Measurements from ENCODE around the gene XKR7. TPM values are rescaled to one million over a fixed set of nuclear protein-coding genes. Genes with fewer than 3 reads are reported as not detected.
A peak's percentile ranks its signal among the peaks of the same experiment; 100 is the strongest.

XKR7 gene
- not detected for polyA plus RNA-seq (2013, experiment 1 of 2)
- under 0.01 TPM for polyA plus RNA-seq (2013, experiment 2 of 2)

GRCh38 chr20:31967830-31968249 is at the start of gene XKR7:
Gene XKR7 (plus strand): TSS chr20:31968151. CDS start chr20:31968176, 25 bp downstream.
- 1% methylated on average over 27 of the region's 38 CpGs for WGBS
- Histone ChIP-seq H3K36me3 (ENCODE audit: control insufficient read depth in 1 of 2, insufficient read depth in 2 of 2, low read depth in 1 of 2, low read length in 2 of 2) (no peaks in the 10 kb centered on the region), H2BK15ac (ENCODE audit: low read depth, poor library complexity, severe bottlenecking) (no peak within 1 kb of the TSS), H2BK12ac (ENCODE audit: low read length in 2 of 2) (no peak within 1 kb of the TSS), H3K9me3 (ENCODE audit: control insufficient read depth, low read length) (no peaks in the 10 kb centered on the region), H3K27me3 (ENCODE audit: control insufficient read depth in 1 of 2, insufficient read depth in 1 of 2, low read length in 2 of 2) (peaks cover 84 to 89% of the 10 kb centered on the region in 2 experiments), H3K4ac (ENCODE audit: low read depth in 1 of 2, low read length in 2 of 2) (no peak within 1 kb of the TSS), H3K4me2 (ENCODE audit: low read length, poor library complexity, severe bottlenecking) (peak within 1 kb of the TSS; percentile 66), H3K14ac (ENCODE audit: low read length in 2 of 2) (no peak within 1 kb of the TSS), H3K4me1 (ENCODE audit: control insufficient read depth, insufficient read depth, low read depth, low read length) (peaks cover 14% of the 10 kb centered on the region), H3K18ac (ENCODE audit: low read depth in 1 of 2, low read length in 2 of 2) (no peak within 1 kb of the TSS), H4K8ac (ENCODE audit: low read length) (no peak within 1 kb of the TSS), H3K27ac (ENCODE audit: low read length, poor library complexity, severe bottlenecking) (no peak within 1 kb of the TSS), H3K79me1 (replicated peaks; ENCODE audit: low read length, poor library complexity, severe bottlenecking) (no peaks in the 10 kb centered on the region), H4K91ac (ENCODE audit: low read length) (no peak within 1 kb of the TSS), H2AFZ (ENCODE audit: low read depth, low read length) (no peak within 1 kb of the TSS), H2AK5ac (ENCODE audit: low read length, severe bottlenecking) (no peak within 1 kb of the TSS), H3K4me3 (ENCODE audit: insufficient read depth in 1 of 2, low read depth in 1 of 2, low read length in 2 of 2) (peak within 1 kb of the TSS in 1 of 2 experiments; percentile 44), H2BK120ac (ENCODE audit: low read depth, low read length) (no peak within 1 kb of the TSS), H3K23ac (ENCODE audit: low read length in 2 of 2) (no peak within 1 kb of the TSS), H2BK5ac (ENCODE audit: low read depth, low read length, poor library complexity, severe bottlenecking) (no peak within 1 kb of the TSS), H3K9ac (ENCODE audit: low read length) (no peak within 1 kb of the TSS)
- no peak for DNase-seq

- Histone ChIP-seq H3K23ac (ENCODE audit: low read length in 2 of 2) (no peak overlapping the region), H3K4me2 (ENCODE audit: low read length, poor library complexity, severe bottlenecking) (no peak overlapping the region), H3K18ac (ENCODE audit: low read depth in 1 of 2, low read length in 2 of 2) (no peak overlapping the region), H3K4me3 (ENCODE audit: insufficient read depth in 1 of 2, low read depth in 1 of 2, low read length in 2 of 2) (no peak overlapping the region), H3K4me1 (ENCODE audit: control insufficient read depth, insufficient read depth, low read depth, low read length) (peaks cover 2% of the 10 kb centered on the region), H2AFZ (ENCODE audit: low read depth, low read length) (no peak overlapping the region), H2BK5ac (ENCODE audit: low read depth, low read length, poor library complexity, severe bottlenecking) (no peak overlapping the region), H3K79me1 (replicated peaks; ENCODE audit: low read length, poor library complexity, severe bottlenecking) (no peaks in the 10 kb centered on the region), H3K27me3 (ENCODE audit: control insufficient read depth in 1 of 2, insufficient read depth in 1 of 2, low read length in 2 of 2) (peaks cover 57 to 82% of the 10 kb centered on the region in 2 experiments), H3K9me3 (ENCODE audit: control insufficient read depth, low read length) (no peaks in the 10 kb centered on the region), H3K4ac (ENCODE audit: low read depth in 1 of 2, low read length in 2 of 2) (no peak overlapping the region), H3K36me3 (ENCODE audit: control insufficient read depth in 1 of 2, insufficient read depth in 2 of 2, low read depth in 1 of 2, low read length in 2 of 2) (no peaks in the 10 kb centered on the region), H2BK15ac (ENCODE audit: low read depth, poor library complexity, severe bottlenecking) (no peak overlapping the region), H3K9ac (ENCODE audit: low read length) (no peak overlapping the region), H4K91ac (ENCODE audit: low read length) (no peak overlapping the region), H4K8ac (ENCODE audit: low read length) (no peak overlapping the region), H2BK120ac (ENCODE audit: low read depth, low read length) (no peak overlapping the region), H2BK12ac (ENCODE audit: low read length in 2 of 2) (no peak overlapping the region), H2AK5ac (ENCODE audit: low read length, severe bottlenecking) (no peak overlapping the region), H3K27ac (ENCODE audit: low read length, poor library complexity, severe bottlenecking) (no peak overlapping the region), H3K14ac (ENCODE audit: low read length in 2 of 2) (peak overlapping the region in 1 of 2 experiments; percentile 26)
- peak; percentile 18 for DNase-seq
- WGBS, result 77% methylated on average over 7 of the region's 7 CpGs
These were observed 49.4 kb upstream of the XKR7 start for GRCh38 chr20:31918466-31919105.

- no peak overlapping the region for H2BK120ac ChIP-seq (ENCODE audit: low read depth, low read length)
- 68% methylated on average over 6 of the region's 6 CpGs for WGBS
- no peak overlapping the region for H3K18ac ChIP-seq (ENCODE audit: low read depth in 1 of 2, low read length in 2 of 2)
- no peak for DNase-seq
- no peak overlapping the region for H3K4me2 ChIP-seq (ENCODE audit: low read length, poor library complexity, severe bottlenecking)
- peaks cover 2% of the 10 kb centered on the region for H3K4me1 ChIP-seq (ENCODE audit: control insufficient read depth, insufficient read depth, low read depth, low read length)
- no peak overlapping the region for H4K8ac ChIP-seq (ENCODE audit: low read length)
- no peaks in the 10 kb centered on the region for H3K9me3 ChIP-seq (ENCODE audit: control insufficient read depth, low read length)
- no peak overlapping the region for H3K14ac ChIP-seq (ENCODE audit: low read length in 2 of 2)
- H2AFZ ChIP-seq (ENCODE audit: low read depth, low read length), result no peak overlapping the region
- no peak overlapping the region for H2BK5ac ChIP-seq (ENCODE audit: low read depth, low read length, poor library complexity, severe bottlenecking)
- H3K9ac ChIP-seq (ENCODE audit: low read length), result no peak overlapping the region
- no peak overlapping the region for H3K23ac ChIP-seq (ENCODE audit: low read length in 2 of 2)
- H3K4me3 ChIP-seq (ENCODE audit: insufficient read depth in 1 of 2, low read depth in 1 of 2, low read length in 2 of 2), result no peak overlapping the region
- peaks cover 55 to 82% of the 10 kb centered on the region in 2 experiments for H3K27me3 ChIP-seq (ENCODE audit: control insufficient read depth in 1 of 2, insufficient read depth in 1 of 2, low read length in 2 of 2)
- no peaks in the 10 kb centered on the region for H3K36me3 ChIP-seq (ENCODE audit: control insufficient read depth in 1 of 2, insufficient read depth in 2 of 2, low read depth in 1 of 2, low read length in 2 of 2)
- H2BK12ac ChIP-seq (ENCODE audit: low read length in 2 of 2), result no peak overlapping the region
- no peak overlapping the region for H2AK5ac ChIP-seq (ENCODE audit: low read length, severe bottlenecking)
- H3K79me1 ChIP-seq (replicated peaks; ENCODE audit: low read length, poor library complexity, severe bottlenecking), result no peaks in the 10 kb centered on the region
- H3K27ac ChIP-seq (ENCODE audit: low read length, poor library complexity, severe bottlenecking), result no peak overlapping the region
- no peak overlapping the region for H3K4ac ChIP-seq (ENCODE audit: low read depth in 1 of 2, low read length in 2 of 2)
- no peak overlapping the region for H2BK15ac ChIP-seq (ENCODE audit: low read depth, poor library complexity, severe bottlenecking)
- no peak overlapping the region for H4K91ac ChIP-seq (ENCODE audit: low read length)
These were observed 48.4 kb upstream of the XKR7 start for GRCh38 chr20:31919410-31920155.

GRCh38 chr20:31920275-31920855 is 47.6 kb upstream of the XKR7 start:
- H2AFZ ChIP-seq (ENCODE audit: low read depth, low read length), result no peak overlapping the region
- H3K4me3 ChIP-seq (ENCODE audit: insufficient read depth in 1 of 2, low read depth in 1 of 2, low read length in 2 of 2), result no peak overlapping the region
- no peaks in the 10 kb centered on the region for H3K79me1 ChIP-seq (replicated peaks; ENCODE audit: low read length, poor library complexity, severe bottlenecking)
- no peak overlapping the region for H3K27ac ChIP-seq (ENCODE audit: low read length, poor library complexity, severe bottlenecking)
- no peak overlapping the region for H2BK5ac ChIP-seq (ENCODE audit: low read depth, low read length, poor library complexity, severe bottlenecking)
- no peak overlapping the region for H3K4ac ChIP-seq (ENCODE audit: low read depth in 1 of 2, low read length in 2 of 2)
- no peak overlapping the region for H4K91ac ChIP-seq (ENCODE audit: low read length)
- peaks cover 2% of the 10 kb centered on the region for H3K4me1 ChIP-seq (ENCODE audit: control insufficient read depth, insufficient read depth, low read depth, low read length)
- WGBS, result 73% methylated on average over 11 of the region's 11 CpGs
- DNase-seq, result no peak
- no peak overlapping the region for H2BK120ac ChIP-seq (ENCODE audit: low read depth, low read length)
- H3K18ac ChIP-seq (ENCODE audit: low read depth in 1 of 2, low read length in 2 of 2), result no peak overlapping the region
- H2AK5ac ChIP-seq (ENCODE audit: low read length, severe bottlenecking), result no peak overlapping the region
- no peak overlapping the region for H3K4me2 ChIP-seq (ENCODE audit: low read length, poor library complexity, severe bottlenecking)
- no peak overlapping the region for H4K8ac ChIP-seq (ENCODE audit: low read length)
- no peaks in the 10 kb centered on the region for H3K9me3 ChIP-seq (ENCODE audit: control insufficient read depth, low read length)
- no peak overlapping the region for H3K9ac ChIP-seq (ENCODE audit: low read length)
- no peak overlapping the region for H2BK12ac ChIP-seq (ENCODE audit: low read length in 2 of 2)
- H3K14ac ChIP-seq (ENCODE audit: low read length in 2 of 2), result no peak overlapping the region
- no peak overlapping the region for H3K23ac ChIP-seq (ENCODE audit: low read length in 2 of 2)
- H3K36me3 ChIP-seq (ENCODE audit: control insufficient read depth in 1 of 2, insufficient read depth in 2 of 2, low read depth in 1 of 2, low read length in 2 of 2), result no peaks in the 10 kb centered on the region
- H2BK15ac ChIP-seq (ENCODE audit: low read depth, poor library complexity, severe bottlenecking), result no peak overlapping the region
- peaks cover 59 to 84% of the 10 kb centered on the region in 2 experiments for H3K27me3 ChIP-seq (ENCODE audit: control insufficient read depth in 1 of 2, insufficient read depth in 1 of 2, low read length in 2 of 2)
